Right lobe of liver (tissue), 6 donors: ENCODE measurements around the gene MIA3. TPM values are rescaled to one million over a fixed set of nuclear protein-coding genes. Genes with fewer than 3 reads are reported as not detected.

Source experiments
- ATAC-seq, 4 donors: fragments of 200-7000 bp; cut with Tn5 transposase; one replicate each; pipeline ENCODE4 v1.9.1; 2020; ENCODE audit warnings: mild to moderate bottlenecking in 4 of 4, moderate library complexity in 4 of 4
- DNase-seq, 3 donors: peaks; one replicate each; pipeline ENCODE4 v3.0.0-alpha.2; 2020
- H3K27ac ChIP-seq, 3 donors: fragments of 200-600 bp; one replicate each; pipeline ENCODE4 v1.8.0; 2022
- H3K27me3 ChIP-seq, 2 donors: fragments of 200-600 bp; one replicate each; pipeline ENCODE4 v1.8.0; 2022
- H3K36me3 ChIP-seq, 4 donors: fragments of 200-600 bp; sonication (generic) in 1 of 4; one replicate each; pipeline versions ENCODE4 v1.5.1 to v1.8.0; 2017 to 2022; ENCODE audit warnings: control low read depth in 1 of 4
- H3K4me1 ChIP-seq, 4 donors: fragments of 200-600 bp; sonication (generic) in 1 of 4; one replicate each; pipeline versions ENCODE4 v1.5.1 to v1.8.0; 2017 to 2022; ENCODE audit warnings: control low read depth in 1 of 4
- H3K4me3 ChIP-seq, 3 donors: fragments of 200-600 bp; one replicate each; pipeline ENCODE4 v1.8.0; 2022
- H3K9me3 ChIP-seq, 4 donors: fragments of 200-600 bp; sonication (generic) in 1 of 4; one replicate each; pipeline versions ENCODE4 v1.5.1 to v1.8.0; 2017 to 2022; ENCODE audit warnings: control low read depth in 1 of 4
- CTCF ChIP-seq, 4 donors: fragments of 200-600 bp in 3 of 4; fragments of 450-650 bp in 1 of 4; IDR thresholded peaks; one replicate each; pipeline versions ENCODE4 v1.5.1 to v1.8.0; 2016 to 2022; ENCODE audit warnings: antibody characterized with exemption in 4 of 4, mild to moderate bottlenecking in 2 of 4
- POLR2A ChIP-seq: fragments of 450-650 bp; IDR thresholded peaks from one replicate; pipeline ENCODE4 v1.6.1; 2017; ENCODE audit warnings: antibody characterized with exemption, mild to moderate bottlenecking
- WGBS: methylation state at CpG from one replicate; pipeline ENCODE4 v1.1.6; 2018; ENCODE audit warnings: low coverage, low lambda C conversion rate; ENCODE audit not compliant: insufficient coverage; ENCODE audit errors: missing lambda C conversion rate; 5-methylcytosine and 5-hydroxymethylcytosine counted together
- intact Hi-C, 2 donors: fragments of 100-400 bp; cut with DNase I; formaldehyde crosslinking; loops; one replicate each; pipeline versions ENCODE4 v1.11.2 to v1.14.1; 2022
- total RNA-seq, 6 experiments: library from RNA; depleted of rRNA in 2 of 6; stranded (reverse); fragments of >200 nt in 2 of 6; fragmentation: NEBNext Ultra II Directional in 3 of 6; extraction: Animal tissue kit (Norgen Biotek cat#: 25700) in 3 of 6; gene quantifications; one replicate each; pipeline versions ENCODE4 v1.1.0 to v1.2.4, GENCODE V29; 2016 to 2023
- donor health status: DM: no; HTN: yes; CAD: no.
- donor health status: DM: no; HTN: no; CAD: no.
- donor health status: DM: no; HTN: no; CAD: no.
- donor health status: DM: no; HTN: yes; CAD: no.
- donor health status: DM: no; HTN: yes; CAD: no.

MIA3 gene
- total RNA-seq, 6 experiments from 2014 or later = 40.6 to 89.6 (median 60.6) TPM

GRCh38 chr1:222583079-222583478, 34.8 kb upstream of the MIA3 start:
- no peak for TF ChIP-seq CTCF (IDR thresholded peaks at IDR 0.05)
- TF ChIP-seq POLR2A = no peak
- peaks cover 0 to 10% (median 0%) of the 10 kb centered on the region in 4 donors for H3K36me3 ChIP-seq
- 53% methylated on average over 5 of the region's 5 CpGs for WGBS
- intact Hi-C loops = no loop called here
- H3K9me3 ChIP-seq = no peaks in the 10 kb centered on the region
- ATAC-seq (peak in 1 of 4 donors; percentile 17), DNase-seq (no peak)
- no peak overlapping the region for H3K27ac ChIP-seq
- H3K27me3 ChIP-seq = no peaks in the 10 kb centered on the region
- H3K4me1 ChIP-seq = no peaks in the 10 kb centered on the region
- H3K4me3 ChIP-seq = no peak overlapping the region

- peaks cover 0 to 12% (median 4%) of the 10 kb centered on the region in 4 donors for H3K4me1 ChIP-seq
- no peak for DNase-seq
- intact Hi-C loops = no loop called here
- H3K9me3 ChIP-seq = no peaks in the 10 kb centered on the region
- peaks cover 0 to 10% (median 0%) of the 10 kb centered on the region in 4 donors for H3K36me3 ChIP-seq
- no peaks in the 10 kb centered on the region for H3K27me3 ChIP-seq
- 95% methylated on average over 2 of the region's 2 CpGs for WGBS
- no peak overlapping the region for H3K4me3 ChIP-seq
- no peak for ATAC-seq
- TF ChIP-seq POLR2A (no peak), CTCF (IDR thresholded peaks at IDR 0.05) (no peak)
- H3K27ac ChIP-seq = no peak overlapping the region
These were observed 31.1 kb upstream of the MIA3 start for GRCh38 chr1:222586842-222587241.

GRCh38 chr1:222588135-222588534, 29.8 kb upstream of the MIA3 start:
- ATAC-seq (no peak), DNase-seq (no peak)
- Histone ChIP-seq H3K4me3 (no peak overlapping the region), H3K27ac (no peak overlapping the region), H3K36me3 (peaks cover 0 to 5% (median 0%) of the 10 kb centered on the region in 4 donors), H3K9me3 (no peaks in the 10 kb centered on the region), H3K4me1 (peaks cover 0 to 12% (median 4%) of the 10 kb centered on the region in 4 donors), H3K27me3 (no peaks in the 10 kb centered on the region)
- TF ChIP-seq POLR2A (no peak), CTCF (IDR thresholded peaks at IDR 0.05) (no peak)
- 93% methylated on average over 1 of the region's 1 CpG for WGBS
- intact Hi-C loops = no loop called here

GRCh38 chr1:222589462-222590302, 28.2 kb upstream of the MIA3 start, which contains the start of gene TAF1A:
Gene TAF1A (minus strand): TSS chr1:222589933.
- peak; percentile 89 to 93 (median 92) for DNase-seq
- Histone ChIP-seq H3K36me3 (no peaks in the 10 kb centered on the region), H3K9me3 (no peaks in the 10 kb centered on the region), H3K27me3 (no peaks in the 10 kb centered on the region), H3K27ac (peak within 1 kb of the TSS; percentile 84 to 90 (median 87)), H3K4me1 (peaks cover 0 to 12% (median 4%) of the 10 kb centered on the region in 4 donors), H3K4me3 (peak within 1 kb of the TSS; percentile 65 to 77 (median 67))
- WGBS = 0% methylated on average over 32 of the region's 41 CpGs
- intact Hi-C loops = no loop called here
- TF ChIP-seq CTCF (IDR thresholded peaks at IDR 0.05) (no peak), POLR2A (peak; percentile 68)
- peak; percentile 98 to 99 (median 99) for ATAC-seq
